Lower leg skin (tissue), 4 donors: ENCODE data around the gene PRSS22. TPM values are rescaled to one million over a fixed set of nuclear protein-coding genes. Genes with fewer than 3 reads are reported as not detected.

Experiments used
- DNase-seq, 2 donors: peaks; one replicate each; pipeline ENCODE4 v3.0.0-alpha.2; 2019; ENCODE audit warnings: low spot score in 2 of 2
- H3K4me3 ChIP-seq: fragments of 200-600 bp; sonication (generic); 2 replicates; pipeline ENCODE4 v1.5.1; 2017; ENCODE audit warnings: mild to moderate bottlenecking, low read depth; ENCODE audit not compliant: poor library complexity, severe bottlenecking
- POLR2A ChIP-seq, 2 donors: fragments of 450-650 bp; IDR thresholded peaks; one replicate each; pipeline ENCODE4 v1.6.1; 2016 to 2017; ENCODE audit warnings: antibody characterized with exemption in 2 of 2, mild to moderate bottlenecking in 1 of 2, moderate library complexity in 1 of 2
- WGBS, 2 donors: methylation state at CpG; one replicate each; pipeline ENCODE4 v1.1.5; 2018; 5-methylcytosine and 5-hydroxymethylcytosine counted together
- intact Hi-C: fragments of 100-400 bp; cut with DNase I; formaldehyde crosslinking; loops from one replicate; pipeline ENCODE4 v1.15.0; 2023; ENCODE audit warnings: low total_unique reads
- total RNA-seq, 4 donors: library from RNA; depleted of rRNA; stranded (reverse); fragments of >200 nt; gene quantifications; one replicate each; pipeline ENCODE4 v1.1.0, GENCODE V29; 2016
- TF ChIP-seq, protein P1 (sequence below), 3 donors: fragments of 450-650 bp; IDR thresholded peaks; one replicate each; pipeline ENCODE4 v1.5.1; 2016; ENCODE audit warnings: antibody characterized with exemption in 3 of 3, mild to moderate bottlenecking in 3 of 3, moderate library complexity in 2 of 3

PRSS22 gene
- total RNA-seq, 4 donors from 2014 or later, result 2.3 to 6.7 (median 4.6) TPM

DNA sequence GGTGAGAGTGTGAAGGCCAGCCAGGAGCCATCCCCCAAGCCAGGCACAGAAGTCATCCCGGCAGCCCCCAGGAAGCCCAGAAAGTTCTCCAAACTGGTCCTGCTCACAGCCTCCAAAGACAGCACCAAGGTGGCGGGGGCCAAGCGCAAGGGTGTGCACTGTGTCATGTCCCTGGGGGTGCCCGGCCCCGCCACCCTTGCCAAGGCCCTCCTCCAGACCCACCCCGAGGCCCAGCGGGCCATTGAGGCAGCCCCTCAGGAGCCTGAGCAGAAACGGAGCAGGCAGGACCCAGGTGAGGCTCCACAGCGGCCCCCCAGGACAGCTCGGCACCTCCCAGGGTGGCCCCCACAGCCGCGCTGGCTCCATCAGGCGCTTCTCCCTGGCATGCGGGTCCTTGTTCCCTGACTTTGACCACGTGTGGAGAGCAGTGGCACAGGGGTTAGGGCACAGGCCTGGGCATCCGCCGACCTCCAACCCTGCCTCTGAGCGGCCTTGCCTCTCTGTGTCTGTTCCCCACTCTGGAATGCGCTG is 38.6 kb upstream of the PRSS22 start:
- intact Hi-C loops, result no loop called here
- no peak overlapping the region for H3K4me3 ChIP-seq
- no peak for TF ChIP-seq POLR2A (IDR thresholded peaks at IDR 0.05)
- TF ChIP-seq, protein P1, sequence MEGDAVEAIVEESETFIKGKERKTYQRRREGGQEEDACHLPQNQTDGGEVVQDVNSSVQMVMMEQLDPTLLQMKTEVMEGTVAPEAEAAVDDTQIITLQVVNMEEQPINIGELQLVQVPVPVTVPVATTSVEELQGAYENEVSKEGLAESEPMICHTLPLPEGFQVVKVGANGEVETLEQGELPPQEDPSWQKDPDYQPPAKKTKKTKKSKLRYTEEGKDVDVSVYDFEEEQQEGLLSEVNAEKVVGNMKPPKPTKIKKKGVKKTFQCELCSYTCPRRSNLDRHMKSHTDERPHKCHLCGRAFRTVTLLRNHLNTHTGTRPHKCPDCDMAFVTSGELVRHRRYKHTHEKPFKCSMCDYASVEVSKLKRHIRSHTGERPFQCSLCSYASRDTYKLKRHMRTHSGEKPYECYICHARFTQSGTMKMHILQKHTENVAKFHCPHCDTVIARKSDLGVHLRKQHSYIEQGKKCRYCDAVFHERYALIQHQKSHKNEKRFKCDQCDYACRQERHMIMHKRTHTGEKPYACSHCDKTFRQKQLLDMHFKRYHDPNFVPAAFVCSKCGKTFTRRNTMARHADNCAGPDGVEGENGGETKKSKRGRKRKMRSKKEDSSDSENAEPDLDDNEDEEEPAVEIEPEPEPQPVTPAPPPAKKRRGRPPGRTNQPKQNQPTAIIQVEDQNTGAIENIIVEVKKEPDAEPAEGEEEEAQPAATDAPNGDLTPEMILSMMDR (IDR thresholded peaks at IDR 0.05), result no peak
- WGBS, 2 donors, result 94 to 98% methylated on average over 10 to 18 of the region's 19 CpGs
- no peak for DNase-seq

DNA sequence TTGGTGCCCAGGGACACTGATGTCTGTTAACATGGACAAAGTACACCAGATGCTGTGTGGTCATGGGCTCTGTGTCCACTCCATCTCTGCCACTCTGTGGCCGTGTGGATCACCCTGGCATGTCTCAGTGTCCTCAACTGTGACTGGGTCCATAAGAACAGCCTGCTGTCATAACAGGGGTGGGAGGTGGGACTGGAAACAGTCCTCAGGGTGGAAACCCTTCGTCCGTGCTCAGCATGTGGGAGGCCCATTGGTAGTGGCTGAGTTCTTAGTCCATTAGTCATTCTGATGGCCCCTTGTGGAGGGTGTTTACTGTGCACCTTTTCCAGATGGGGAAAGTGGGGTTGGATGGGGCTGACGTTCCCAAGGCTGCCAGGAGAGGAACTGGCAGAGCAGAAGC is 37.8 kb upstream of the PRSS22 start:
- intact Hi-C loops, result no loop called here
- no peak overlapping the region for H3K4me3 ChIP-seq
- DNase-seq, result no peak
- no peak for TF ChIP-seq POLR2A (IDR thresholded peaks at IDR 0.05)
- TF ChIP-seq, protein P1 (IDR thresholded peaks at IDR 0.05), result no peak
- 55 to 79% methylated on average over 4 of the region's 4 CpGs for WGBS, 2 donors

DNA sequence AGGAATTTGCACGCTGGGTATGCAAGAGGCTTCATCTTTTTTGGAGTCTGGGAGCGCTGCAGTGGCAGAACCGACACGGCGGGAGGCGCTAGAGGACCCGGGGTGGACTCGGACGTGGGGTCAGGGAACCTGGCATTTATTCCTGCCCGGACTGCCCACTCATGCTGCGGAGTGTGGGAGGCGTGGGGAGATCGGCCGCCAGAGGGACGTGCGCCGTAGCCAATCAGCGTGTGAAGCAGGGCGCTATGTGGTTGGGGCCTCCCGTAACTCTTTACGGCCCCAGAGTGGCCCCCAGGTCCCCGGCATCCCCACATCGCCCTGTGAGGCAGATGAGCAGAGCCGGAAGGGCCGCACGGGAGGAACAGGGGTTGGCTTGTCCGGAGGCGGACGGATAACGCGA is 36.3 kb upstream of the PRSS22 start:
- H3K4me3 ChIP-seq, result no peak overlapping the region
- DNase-seq, result no peak
- 88 to 90% methylated on average over 31 of the region's 31 CpGs for WGBS, 2 donors
- TF ChIP-seq, protein P1 (IDR thresholded peaks at IDR 0.05), result no peak
- TF ChIP-seq POLR2A (IDR thresholded peaks at IDR 0.05), result no peak
- intact Hi-C loops, result no loop called here

DNA sequence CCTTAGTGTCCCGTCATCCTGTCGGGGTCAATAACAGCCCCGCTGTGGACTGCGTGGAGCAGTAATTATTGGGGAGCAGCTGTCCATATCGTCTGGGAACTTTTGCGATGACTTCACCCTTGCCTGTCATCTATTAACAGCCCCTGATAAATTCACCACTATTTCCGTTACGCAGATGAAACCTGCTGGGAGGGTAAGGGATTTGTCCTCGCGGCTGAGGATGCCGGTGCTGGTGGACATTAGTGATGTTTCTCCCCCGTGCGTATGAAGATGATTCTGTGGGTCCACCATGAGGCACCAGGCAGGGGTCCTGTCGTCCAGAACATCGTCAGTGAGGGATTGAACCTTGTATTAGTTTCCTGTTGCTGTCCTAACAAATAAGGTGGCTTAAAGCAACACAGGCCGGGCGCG is 26.1 kb upstream of the PRSS22 start:
- intact Hi-C loops, result no loop called here
- no peak for DNase-seq
- peak overlapping the region; percentile 54 for H3K4me3 ChIP-seq
- WGBS, 2 donors, result 56 to 57% methylated on average over 18 of the region's 18 CpGs
- TF ChIP-seq, protein P1 (IDR thresholded peaks at IDR 0.05), result no peak
- no peak for TF ChIP-seq POLR2A (IDR thresholded peaks at IDR 0.05)

DNA sequence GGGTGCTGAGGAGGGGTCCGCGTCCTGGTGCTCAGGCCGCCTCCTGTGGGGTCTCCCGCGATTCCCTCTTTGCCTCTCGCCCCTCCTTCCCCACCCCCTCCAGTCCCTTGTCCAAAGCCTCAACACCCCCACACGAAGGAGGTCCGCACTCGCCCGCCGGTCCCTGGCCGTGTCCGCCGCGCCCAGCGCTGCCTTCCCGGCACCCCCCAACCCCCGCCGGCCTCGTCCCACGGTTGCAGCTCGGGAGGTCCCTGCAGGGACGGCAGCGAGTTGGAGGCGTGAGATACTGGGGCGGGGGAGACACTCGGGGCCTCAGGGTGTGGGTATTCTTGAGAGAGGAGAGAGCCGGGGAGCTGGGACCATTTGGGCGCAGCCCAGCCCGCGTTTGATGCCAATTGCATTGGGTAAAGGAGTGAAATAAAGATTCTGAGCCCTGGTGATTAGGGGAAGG is 25.5 kb upstream of the PRSS22 start:
- TF ChIP-seq, protein P1 (IDR thresholded peaks at IDR 0.05), result no peak
- TF ChIP-seq POLR2A (IDR thresholded peaks at IDR 0.05), result no peak
- 1% methylated on average over 20 to 29 of the region's 31 CpGs for WGBS, 2 donors
- intact Hi-C loops, result no loop called here
- peak overlapping the region; percentile 54 for H3K4me3 ChIP-seq
- peak; percentile 30 to 91 for DNase-seq
